ENCODE data around the gene PACRG.

PACRG gene

DNA sequence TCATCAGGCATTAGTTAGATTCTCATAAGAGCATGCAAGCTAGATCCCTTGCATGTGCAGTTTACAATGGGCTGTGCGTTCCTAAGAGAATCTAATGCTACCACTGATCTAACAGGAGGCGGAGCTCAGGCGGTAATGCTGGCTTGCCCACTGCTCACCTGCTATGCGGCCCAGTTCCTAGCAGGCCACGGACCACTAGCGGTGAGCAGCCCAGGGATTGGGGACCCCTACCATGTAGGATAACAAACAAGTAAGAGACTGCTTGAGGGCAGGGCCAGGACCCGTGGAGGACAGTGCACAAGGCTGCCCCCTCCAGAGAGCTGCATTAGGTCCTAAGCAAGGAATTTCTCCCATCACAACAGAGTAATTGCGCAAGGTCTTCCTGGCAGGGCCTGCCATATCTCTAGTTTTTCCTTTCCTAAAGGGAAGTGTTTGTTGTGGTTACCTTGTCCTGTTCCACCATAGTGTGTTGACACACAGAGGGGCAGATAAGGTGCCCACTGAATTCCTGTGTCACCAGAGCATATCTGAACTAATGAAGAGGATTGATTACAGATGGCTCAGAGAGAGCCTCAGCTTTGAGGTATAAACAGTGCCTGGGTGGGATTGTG is 58.0 kb downstream of the PACRG start:
- no peak for DNase-seq (ENCODE audit: low read depth)

DNA sequence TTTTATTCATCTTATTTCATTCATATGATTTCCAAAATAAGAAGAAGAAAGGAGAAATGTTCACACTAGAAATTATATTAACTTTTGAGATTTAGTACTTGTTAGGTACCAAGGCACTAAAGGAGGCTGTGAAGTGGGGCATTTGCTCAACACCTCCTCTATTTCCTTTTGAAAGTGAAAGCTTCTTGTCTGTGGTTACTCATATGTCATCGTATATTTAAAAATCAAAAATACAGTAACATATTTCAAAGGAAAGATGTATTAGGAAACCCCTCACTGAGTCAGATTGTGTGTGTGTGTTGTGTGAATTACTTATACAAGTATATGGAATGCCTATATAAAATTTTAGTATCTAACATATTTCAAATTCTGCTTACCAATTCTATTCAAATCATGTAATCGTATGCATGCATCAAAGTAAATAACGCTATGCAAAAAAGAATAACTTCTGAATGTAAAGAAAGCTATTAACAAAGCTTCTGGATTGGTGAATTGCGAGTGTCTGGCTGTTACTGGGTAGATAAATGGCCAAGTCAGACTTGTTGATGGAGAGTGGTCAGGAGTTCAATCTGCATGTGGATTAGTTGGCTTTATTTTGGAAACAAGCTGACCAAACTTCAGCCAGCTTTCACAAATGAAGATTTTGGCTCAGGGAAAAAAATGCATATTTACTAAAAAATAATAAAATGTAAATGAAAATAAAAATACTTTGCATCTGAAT is 70.9 kb downstream of the PACRG start:
- no peak for DNase-seq (ENCODE audit: low read depth)

DNA sequence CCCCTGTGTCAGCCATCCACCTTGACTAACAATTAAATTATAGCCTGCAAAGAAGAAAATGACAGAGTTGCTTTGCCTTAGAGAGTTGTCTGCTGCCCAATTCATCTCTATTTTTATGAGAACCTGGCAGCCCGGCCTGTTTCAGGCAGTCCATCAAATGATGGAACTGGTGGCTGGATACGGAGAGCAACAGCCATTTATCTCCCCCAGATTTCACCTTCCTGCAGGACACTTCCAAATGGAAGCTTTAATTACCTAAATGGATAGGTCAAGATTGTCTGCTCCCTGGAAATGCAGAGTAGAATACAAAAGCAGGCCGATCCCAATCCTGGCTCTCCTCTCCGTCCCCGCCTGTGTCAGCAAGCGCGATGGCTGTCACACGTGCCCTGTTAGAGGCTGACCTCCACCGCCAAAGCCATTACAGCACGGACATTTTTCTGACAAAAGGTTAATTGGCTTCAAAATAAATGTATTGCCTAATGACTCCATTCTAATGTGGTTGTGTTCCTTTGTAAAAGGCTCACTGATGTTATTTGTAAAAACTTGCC is 86.7 kb downstream of the PACRG start:
- DNase-seq (ENCODE audit: low read depth): no peak

DNA sequence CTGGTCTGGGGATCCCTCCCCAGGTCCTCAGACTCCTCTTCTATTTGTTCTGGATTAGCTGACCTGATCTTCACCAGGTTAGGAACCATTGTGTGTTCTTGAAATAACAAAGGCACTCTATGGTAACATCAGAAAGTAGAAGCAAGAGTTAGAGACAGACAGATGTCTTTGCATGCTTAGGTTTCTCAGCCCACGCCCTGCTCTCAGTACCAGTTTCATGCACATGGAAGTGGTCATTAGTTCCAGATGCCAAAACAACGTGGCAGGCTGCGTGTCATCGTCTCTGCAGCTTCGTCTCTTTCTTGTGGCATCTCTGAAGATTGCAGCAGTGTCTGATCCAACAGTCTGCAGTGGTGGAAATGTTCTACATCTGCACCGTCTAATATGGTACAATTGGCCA is 89.4 kb downstream of the PACRG start:
- DNase-seq (ENCODE audit: low read depth): no peak

DNA sequence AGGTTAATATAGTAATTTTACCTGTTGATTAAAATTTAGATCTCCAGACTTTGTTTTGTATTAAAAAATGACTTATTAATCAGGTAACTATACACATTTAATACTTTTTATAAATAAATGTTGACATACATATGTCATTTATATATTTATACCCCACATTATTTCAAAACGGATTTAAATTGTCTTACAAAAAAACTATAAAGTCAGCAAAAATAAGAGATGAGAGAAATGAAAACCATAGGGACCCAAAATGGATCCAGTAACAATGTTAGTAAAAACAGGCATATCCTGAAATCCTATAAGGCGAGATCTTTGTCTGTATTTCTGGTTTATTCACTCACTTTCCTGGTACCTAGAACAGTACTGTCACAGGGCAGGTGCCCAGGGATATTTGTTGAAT is 91.5 kb downstream of the PACRG start:
- no peak for DNase-seq (ENCODE audit: low read depth)

DNA sequence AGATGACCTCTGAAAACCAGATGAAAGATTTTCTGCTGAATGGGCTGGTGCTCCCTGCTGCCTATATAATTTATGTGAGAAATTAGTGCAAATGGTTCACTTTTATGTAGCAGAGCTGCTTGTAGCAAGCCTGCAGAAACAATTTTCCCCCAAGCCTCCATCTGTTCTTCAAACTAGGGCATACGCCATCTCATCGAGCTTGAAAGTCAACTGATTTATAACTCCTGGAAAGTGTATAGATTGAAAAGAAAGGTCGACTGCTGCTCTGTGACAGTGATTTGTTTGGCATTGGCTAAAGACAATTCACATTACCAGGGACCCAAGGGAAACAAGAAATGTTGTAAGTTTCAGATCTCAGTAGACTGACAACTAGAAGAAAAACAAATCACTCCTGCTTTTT is 93.3 kb downstream of the PACRG start:
- no peak for DNase-seq (ENCODE audit: low read depth)

DNA sequence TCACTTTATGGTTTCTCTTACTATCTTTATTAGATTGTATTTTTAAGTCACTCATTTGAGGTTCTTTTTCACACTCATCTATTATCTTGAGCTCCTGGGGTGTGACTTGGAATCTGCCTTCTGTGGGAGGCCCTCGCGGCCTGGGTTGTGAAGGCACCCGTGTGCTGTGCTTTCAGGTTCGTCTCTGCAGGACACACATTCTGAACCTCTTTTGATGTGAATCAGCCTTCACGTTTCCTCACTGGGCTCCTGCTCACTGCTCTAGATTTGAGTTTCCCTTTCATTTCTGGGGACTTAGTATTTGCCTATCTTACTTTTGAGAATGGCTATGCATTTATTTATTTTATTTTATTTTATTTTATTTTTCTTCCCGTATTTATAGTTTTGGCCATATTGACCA is 97.8 kb downstream of the PACRG start:
- DNase-seq (ENCODE audit: low read depth): no peak

DNA sequence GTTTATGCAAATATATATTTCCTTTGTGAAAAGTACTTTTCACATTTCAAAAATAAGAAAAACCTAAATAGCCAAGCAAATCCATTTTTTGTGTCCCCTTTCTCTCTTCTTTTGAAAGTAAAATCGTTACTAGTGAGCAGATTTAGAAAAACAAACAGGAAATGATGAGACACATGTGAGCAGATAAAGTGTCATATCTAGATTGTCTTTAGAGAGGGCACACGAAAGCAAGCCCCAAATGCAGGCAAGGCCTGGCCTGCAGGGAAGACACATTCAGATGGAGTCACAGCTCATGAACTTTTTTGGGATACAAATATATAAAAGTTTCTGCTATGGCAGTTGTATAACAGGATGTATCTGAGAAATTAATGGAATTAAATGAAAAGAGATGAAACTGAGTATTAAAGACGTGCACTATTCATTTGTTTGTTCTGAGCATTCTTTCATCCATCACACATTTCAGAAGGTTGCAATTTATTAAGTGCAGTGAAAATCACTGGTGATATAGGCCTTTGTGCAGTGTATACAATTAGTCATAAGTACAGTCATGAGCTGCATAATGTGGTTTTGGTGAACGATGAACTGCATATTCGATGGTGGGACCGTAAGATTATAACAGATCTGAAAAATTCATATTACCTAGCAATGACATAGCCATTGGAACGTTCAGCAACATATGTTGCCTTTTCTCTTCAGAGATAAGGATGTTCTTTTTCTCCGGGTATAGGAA is 101.4 kb downstream of the PACRG start:
- no peak for DNase-seq (ENCODE audit: low read depth)

DNA sequence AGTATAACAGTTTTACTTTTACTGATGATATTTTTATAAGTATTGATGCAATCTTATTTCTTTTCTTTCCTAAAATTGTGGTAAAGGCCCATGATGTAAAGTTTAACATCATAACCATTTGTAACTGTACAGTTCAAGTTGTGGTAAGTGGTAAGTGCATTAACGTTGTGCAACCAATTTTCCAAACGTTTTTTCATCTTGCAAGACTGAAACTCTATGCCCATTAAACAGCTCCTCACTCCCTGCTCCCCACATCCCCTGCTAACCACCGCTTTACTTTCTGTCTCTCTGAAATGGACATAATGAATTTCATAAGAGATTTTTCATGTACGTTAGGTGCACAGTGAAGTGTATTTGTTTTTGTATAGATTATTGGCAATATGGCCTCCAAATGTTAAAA is 106.0 kb downstream of the PACRG start:
- DNase-seq (ENCODE audit: low read depth): no peak

DNA sequence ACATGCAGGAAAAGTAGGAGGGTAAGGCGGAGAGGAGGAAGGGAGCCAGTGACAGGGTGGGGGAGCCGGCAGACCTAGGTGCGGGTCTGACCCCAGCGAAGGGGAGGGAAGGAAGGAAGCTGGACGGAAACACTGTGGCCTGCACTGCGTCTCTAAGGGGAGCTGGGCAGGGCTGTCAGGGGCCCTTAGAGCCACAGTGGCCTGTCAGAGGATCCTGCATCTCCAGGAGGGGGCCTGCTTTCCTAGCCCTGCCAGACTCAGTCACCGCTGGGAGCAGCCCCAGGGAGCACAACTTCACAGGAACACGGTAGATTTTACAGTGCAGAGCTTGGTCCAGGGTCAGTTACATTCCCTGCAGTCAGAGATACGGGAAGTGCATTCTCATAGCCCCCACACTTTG is 118.2 kb downstream of the PACRG start:
- DNase-seq (ENCODE audit: low read depth): no peak

DNA sequence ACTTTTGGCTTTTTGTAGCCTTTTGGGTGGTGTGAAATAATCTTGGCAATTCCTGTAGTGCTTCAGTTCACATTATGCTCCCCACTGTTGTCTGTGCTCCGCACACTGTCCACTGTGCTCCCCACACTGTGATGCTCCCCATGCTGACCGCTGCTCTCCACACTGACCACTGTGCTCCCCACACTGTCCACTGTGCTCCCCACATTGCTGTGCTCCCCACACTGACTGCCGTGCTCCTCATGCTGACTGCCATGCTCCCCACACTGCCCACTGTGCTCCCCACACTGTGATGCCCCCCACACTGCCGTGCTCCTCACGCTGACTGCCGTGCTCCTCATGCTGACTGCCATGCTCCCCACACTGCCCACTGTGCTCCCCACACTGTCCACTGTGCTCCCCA is 118.9 kb downstream of the PACRG start:
- no peak for DNase-seq (ENCODE audit: low read depth)

DNA sequence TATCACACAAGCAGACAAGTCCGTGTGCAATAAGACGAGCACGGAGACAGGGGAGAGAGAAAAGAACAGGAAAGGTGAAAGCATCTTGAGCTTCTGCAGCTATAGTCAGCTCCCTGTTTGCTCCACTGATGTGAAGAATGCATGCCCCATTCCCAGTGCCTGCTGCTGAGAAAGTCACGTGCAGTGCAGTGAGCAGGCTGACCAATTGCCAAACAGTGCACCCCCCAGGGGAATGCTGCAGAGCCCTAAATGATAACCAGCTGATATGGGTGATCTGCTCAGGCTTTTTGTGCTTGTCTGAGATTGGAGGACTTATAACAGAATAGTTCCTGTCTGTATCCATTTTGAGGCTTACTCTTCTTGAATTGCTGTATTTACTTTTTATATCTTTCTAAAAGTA is 121.5 kb downstream of the PACRG start:
- DNase-seq (ENCODE audit: low read depth): no peak

DNA sequence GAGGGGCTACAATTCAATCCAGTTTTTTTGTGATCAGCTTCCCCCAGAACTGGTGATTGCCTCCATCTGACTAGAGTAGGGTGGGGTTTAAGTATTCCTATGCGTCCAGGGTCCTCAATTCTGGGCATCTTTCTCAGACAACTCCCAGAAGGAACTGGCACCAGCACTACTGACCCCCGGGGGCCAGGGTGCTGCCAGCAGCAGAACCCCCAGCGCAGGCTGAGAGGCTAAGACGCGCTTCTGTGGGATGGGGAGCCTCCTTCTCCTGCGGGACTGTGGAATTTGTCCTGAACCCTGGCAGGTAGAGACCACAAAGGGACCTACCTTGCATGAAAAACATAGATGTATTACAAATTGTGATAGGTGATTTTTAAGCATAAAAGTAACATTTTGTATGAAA is 124.4 kb downstream of the PACRG start:
- DNase-seq (ENCODE audit: low read depth): no peak

DNA sequence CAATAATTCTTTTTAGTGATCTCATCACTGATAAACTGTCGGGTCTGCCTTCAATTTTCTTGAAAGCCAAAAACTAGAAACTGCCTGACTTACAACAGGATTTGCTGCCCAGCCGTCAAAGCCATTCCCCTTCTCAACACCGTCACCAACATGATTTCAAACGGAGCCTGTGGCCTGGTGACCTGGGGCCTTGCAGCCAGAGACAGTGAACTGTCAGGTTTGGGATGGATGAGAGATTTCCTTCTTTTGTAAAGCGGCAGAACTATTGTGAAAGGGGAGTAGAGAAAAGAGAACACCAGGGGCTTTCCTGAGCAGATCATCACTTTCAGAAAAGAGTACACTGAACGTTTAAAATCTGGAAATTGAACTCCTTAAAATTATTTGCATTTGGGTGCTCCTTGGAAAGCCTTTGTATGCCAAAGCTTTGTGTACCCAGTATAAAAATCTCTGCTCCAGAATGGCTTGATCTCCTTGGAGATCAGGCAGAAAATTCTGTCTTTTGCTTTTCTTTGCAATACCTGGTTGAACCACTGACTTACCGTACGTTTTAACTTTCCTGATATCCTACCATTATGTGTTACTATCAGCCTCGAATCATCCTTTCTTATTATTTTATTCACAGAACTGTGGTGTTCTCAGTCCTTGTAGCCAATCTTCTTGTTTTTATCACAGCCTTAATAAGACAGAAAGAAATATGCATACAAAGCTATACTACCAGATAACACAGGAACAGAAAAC is 125.2 kb downstream of the PACRG start:
- DNase-seq (ENCODE audit: low read depth): no peak

DNA sequence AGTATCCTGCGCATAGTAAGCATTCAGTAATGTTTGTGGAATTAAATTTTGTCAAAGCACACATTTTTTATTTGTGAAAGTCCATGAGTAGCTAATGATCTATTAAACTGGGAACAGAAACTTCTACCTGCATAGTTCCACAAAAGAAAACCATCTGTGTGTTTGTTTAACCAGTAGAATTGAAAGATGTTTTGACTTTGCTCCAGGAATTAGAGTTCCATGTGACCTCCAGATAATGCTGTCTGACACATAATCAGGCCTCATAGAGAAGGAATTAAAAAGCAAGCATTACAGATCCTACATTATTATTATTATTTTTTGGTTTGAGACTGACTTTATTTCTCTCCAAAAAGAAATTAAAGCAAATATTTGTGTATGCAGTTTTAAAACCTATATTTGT is 126.5 kb downstream of the PACRG start:
- DNase-seq (ENCODE audit: low read depth): no peak

DNA sequence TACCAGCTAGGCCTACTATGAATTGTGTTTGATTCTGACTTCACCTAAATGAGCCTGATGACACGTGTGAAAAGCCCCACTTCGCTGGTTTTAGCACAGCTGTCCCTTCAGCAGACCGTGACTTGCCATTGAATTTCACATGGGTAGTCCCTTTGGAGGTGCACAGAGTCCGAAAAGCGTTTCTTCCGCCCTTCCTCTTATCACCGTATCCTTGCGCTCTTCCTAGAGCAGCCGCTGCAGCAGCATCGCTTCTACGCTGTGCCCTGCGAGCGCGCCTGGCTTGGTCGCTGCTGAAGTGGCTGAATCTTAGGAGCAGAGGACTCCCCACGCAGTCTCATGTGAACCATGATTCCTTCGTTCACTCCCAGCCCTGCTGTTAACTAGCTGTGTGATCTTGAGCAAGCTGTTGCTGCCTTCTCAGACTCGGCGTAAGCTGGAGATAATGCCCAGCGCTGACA is 127.0 kb downstream of the PACRG start:
- DNase-seq (ENCODE audit: low read depth): no peak

DNA sequence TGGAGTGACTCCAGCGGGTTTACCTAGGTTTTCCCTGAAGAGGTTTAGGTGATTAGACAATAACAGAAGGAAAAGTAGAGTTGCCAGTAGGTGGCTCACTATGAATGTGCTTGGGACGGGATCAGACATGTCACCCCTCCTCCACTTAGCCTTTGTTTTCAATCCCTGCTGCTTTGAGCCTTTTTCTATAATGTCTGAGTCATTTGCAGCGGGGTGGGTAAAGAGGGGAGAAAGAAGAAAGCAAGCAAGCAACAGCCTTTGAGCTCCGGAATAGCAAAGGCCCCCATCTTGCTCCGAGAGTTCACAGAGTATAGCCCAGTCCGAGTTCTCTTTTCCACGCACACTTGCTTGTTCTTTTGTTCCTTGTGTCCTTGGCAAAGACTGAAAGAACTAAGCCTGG is 129.1 kb downstream of the PACRG start:
- DNase-seq (ENCODE audit: low read depth): no peak

DNA sequence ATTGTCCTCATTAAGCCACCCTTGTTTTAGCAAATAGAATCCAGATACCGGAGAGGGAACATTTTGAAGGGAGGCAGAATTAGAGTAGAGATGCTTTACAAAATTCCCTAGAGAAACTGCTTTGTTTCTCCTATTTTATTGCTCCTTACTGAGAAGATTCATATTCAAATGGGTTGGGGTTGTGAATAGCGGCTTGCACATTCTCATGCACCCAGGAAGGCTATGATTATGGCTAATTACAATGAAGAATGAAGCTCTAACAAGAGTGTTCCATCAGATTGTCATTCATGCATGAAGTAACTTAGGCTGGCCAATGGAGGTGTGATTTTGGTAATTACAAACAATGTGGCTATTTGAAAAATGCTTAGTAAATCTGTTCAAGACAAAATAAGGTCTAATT is 129.6 kb downstream of the PACRG start:
- no peak for DNase-seq (ENCODE audit: low read depth)

DNA sequence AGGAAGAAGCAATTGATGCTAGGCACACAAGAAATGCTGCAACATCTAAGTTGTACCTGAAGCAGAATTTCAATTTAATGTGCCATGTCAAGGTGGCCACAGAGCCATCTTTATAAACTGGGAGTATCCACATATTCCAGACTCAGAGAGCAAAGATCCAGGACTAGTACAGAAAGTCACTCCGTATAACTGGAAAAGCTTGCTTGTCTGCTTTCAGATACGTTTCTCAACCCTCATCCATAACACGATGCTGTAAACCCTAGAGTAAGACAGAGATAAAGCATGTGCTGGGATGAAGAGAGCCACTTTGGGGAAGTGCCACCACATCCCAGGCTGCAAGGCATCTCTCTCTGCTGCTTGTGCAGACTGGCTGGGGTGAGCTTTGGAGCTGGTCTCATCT is 134.7 kb downstream of the PACRG start:
- no peak for DNase-seq (ENCODE audit: low read depth)

DNA sequence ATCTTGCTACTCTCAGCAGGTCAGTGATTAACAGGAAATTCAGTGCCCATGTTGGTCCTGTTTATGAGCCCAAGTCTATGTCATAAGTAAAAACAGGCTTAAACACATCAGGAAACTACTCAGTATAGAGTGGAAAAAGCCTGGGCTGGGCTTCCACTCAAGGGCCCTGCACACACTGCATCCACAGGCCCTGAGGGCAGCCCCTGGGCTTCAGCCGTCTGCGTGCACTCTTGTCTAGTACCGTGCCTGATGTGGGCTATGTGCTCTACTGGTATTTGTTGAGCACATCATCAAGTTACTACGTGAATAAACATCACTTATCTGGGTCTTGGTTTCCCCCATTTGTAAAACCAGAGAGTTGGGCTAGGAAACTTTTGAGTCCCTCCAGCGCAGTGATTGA is 135.2 kb downstream of the PACRG start:
- no peak for DNase-seq (ENCODE audit: low read depth)

DNA sequence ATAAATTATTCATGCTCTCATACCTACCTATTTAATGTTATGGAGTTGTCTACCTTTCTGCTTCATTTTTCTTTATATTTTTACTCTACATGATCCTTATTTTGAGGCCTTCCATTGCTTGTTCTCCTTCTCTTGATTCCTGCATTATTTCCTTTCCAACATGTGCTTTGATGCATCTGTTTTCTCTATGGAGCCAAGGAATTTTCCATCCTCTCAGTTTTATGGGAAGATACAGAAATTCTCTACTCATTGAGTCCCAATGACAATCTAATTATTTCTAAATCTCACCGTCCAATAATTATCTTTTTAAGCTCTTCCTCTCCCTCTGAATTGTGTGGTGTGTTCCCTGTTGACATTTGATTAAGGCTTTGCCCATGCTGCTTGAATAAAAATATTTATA is 136.0 kb downstream of the PACRG start:
- DNase-seq (ENCODE audit: low read depth): no peak

DNA sequence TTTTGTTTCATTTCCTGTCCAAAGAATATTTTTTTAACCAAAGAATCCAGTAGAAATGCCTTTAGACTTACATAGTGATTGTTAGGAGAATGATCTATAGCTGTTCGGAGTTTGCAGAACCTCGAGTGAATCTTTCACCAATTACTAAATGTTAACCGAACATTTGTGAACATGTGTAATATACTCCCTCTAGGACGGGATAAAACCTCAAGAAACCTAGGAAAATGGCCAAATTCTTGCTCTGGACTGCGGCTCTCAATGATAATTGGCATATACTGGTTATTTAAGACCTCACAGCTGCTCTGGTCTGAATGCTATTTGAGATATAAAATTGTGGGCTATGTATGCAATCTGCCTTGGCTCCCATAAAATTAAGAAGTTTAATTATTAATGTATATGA is 137.1 kb downstream of the PACRG start:
- DNase-seq (ENCODE audit: low read depth): no peak

DNA sequence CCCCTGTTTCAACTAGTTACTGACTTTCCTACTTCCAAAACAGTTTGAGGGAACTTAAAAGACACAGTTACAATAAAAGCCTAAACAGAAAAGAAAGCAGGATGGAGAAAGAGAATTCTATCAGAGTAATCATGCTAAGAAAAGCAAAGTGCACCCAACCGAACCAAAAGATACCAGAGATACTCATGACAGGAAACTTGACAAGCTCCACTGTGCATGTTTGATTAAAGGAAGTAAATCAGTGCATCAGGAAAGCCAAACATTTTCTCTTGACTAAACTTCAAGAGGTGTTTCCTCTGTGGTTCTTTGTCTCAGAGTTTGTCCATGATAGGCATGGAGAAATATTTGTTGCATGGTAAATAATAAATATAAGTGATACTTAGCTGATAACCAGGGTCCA is 138.9 kb downstream of the PACRG start:
- no peak for DNase-seq (ENCODE audit: low read depth)

Data from stimulated activated CD8-positive, alpha-beta memory T cell treated with anti-CD3 and anti-CD28 coated beads, Interleukin-12 subunit alpha, Interleukin-12 subunit beta, amount 100 ng/mL, for 4 hours (primary cell).